HEK293 (cell line): ENCODE data around the gene TRMT6.

Experiments
- SALL2 ChIP-seq: fragments of 450-650 bp; formaldehyde crosslinking; IDR thresholded peaks from 2 replicates; pipeline ENCODE4 v1.5.0; 2017; ENCODE audit warnings: missing biosample characterization, mild to moderate bottlenecking, missing genetic modification characterization, borderline replicate concordance
- ZNF133 ChIP-seq: fragments of 450-650 bp; formaldehyde crosslinking; IDR thresholded peaks from 2 replicates; pipeline ENCODE4 v1.5.1; 2016; ENCODE audit warnings: missing biosample characterization, missing genetic modification characterization
- ZNF292 ChIP-seq: fragments of 450-650 bp; formaldehyde crosslinking; IDR thresholded peaks from 2 replicates; pipeline ENCODE4 v1.5.1; 2016; ENCODE audit warnings: low read depth, missing biosample characterization, missing genetic modification characterization, borderline replicate concordance
- ZNF404 ChIP-seq: fragments of 450-650 bp; formaldehyde crosslinking; IDR thresholded peaks from 2 replicates; pipeline ENCODE4 v1.5.1; 2017; ENCODE audit warnings: missing biosample characterization, missing genetic modification characterization
- ZNF571 ChIP-seq: fragments of 450-650 bp; formaldehyde crosslinking; IDR thresholded peaks from 2 replicates; pipeline ENCODE4 v1.5.0; 2017; ENCODE audit warnings: missing biosample characterization, missing genetic modification characterization
- TF ChIP-seq, protein P1 (sequence below): fragments of 450-650 bp; formaldehyde crosslinking; IDR thresholded peaks from 2 replicates; pipeline ENCODE4 v1.5.1; 2016; ENCODE audit warnings: missing biosample characterization, missing genetic modification characterization

DNA sequence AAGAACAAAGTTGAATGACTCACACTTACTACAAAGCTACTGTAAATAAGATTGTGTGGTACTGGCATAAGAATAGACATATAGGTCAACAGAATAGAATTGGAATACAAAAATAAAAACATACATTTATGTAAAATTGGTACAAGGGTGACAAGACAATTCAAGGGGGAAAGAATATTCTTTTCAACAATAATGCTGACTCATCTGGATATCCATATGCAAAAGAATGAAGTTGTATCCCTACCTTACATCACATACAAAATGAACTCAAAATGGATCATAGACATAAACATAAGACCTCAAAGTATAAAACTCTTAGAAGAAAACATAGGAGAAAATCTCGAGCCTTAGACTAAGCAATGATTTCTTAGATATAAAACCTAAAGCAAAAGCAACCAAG, 50.9 kb downstream of the TRMT6 start:
- TF ChIP-seq ZNF292 (no peak), ZNF571 (no peak), ZNF133 (tag by site-specific recombination) (no peak), SALL2 (no peak), ZNF404 (tag by site-specific recombination) (no peak)
- TF ChIP-seq, protein P1, sequence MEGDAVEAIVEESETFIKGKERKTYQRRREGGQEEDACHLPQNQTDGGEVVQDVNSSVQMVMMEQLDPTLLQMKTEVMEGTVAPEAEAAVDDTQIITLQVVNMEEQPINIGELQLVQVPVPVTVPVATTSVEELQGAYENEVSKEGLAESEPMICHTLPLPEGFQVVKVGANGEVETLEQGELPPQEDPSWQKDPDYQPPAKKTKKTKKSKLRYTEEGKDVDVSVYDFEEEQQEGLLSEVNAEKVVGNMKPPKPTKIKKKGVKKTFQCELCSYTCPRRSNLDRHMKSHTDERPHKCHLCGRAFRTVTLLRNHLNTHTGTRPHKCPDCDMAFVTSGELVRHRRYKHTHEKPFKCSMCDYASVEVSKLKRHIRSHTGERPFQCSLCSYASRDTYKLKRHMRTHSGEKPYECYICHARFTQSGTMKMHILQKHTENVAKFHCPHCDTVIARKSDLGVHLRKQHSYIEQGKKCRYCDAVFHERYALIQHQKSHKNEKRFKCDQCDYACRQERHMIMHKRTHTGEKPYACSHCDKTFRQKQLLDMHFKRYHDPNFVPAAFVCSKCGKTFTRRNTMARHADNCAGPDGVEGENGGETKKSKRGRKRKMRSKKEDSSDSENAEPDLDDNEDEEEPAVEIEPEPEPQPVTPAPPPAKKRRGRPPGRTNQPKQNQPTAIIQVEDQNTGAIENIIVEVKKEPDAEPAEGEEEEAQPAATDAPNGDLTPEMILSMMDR (tag by site-specific recombination), result no peak
